Neural cell (in vitro differentiated cells): ENCODE measurements around the gene IFT81.

Source experiments
- EP300 ChIP-seq: fragments of 450-650 bp; conservative IDR thresholded peaks from 2 replicates; pipeline ENCODE4 v1.6.1; 2014; ENCODE audit warnings: antibody characterized with exemption, mild to moderate bottlenecking, moderate library complexity; ENCODE audit not compliant: poor library complexity, severe bottlenecking
- EZH2 ChIP-seq: fragments of 200-600, 300-800 bp; shearing (Covaris generic), sonication (generic); IDR thresholded peaks from 2 replicates; pipeline ENCODE4 v1.6.1; 2014; ENCODE audit warnings: antibody characterized with exemption, low read length, borderline replicate concordance, mild to moderate bottlenecking; ENCODE audit not compliant: insufficient read depth, poor library complexity, severe bottlenecking
- MXI1 ChIP-seq: fragments of 450-650 bp; conservative IDR thresholded peaks from 2 replicates; pipeline ENCODE4 v1.6.1; 2014; ENCODE audit warnings: antibody characterized with exemption, mild to moderate bottlenecking; ENCODE audit not compliant: poor library complexity, severe bottlenecking
- POLR2AphosphoS5 ChIP-seq: IDR thresholded peaks from 2 replicates; pipeline ENCODE4 v1.6.1; 2012
- RAD21 ChIP-seq: fragments of 450-650 bp; conservative IDR thresholded peaks from 2 replicates; pipeline ENCODE4 v1.6.1; 2014; ENCODE audit warnings: antibody characterized with exemption, mild to moderate bottlenecking, moderate library complexity
- SMC3 ChIP-seq: fragments of 450-650 bp; conservative IDR thresholded peaks from 2 replicates; pipeline ENCODE4 v1.6.1; 2014; ENCODE audit warnings: antibody characterized with exemption, mild to moderate bottlenecking, moderate library complexity; ENCODE audit not compliant: poor library complexity
- TF ChIP-seq, protein P1 (sequence below): fragments of 450-650 bp; IDR thresholded peaks from 2 replicates; pipeline ENCODE4 v1.5.1; 2014; ENCODE audit warnings: antibody characterized with exemption, mild to moderate bottlenecking, moderate library complexity; ENCODE audit not compliant: poor library complexity, severe bottlenecking
- TF ChIP-seq, protein P2 (sequence below): IDR thresholded peaks from 2 replicates; pipeline ENCODE4 v1.6.1; 2012; ENCODE audit warnings: borderline replicate concordance

DNA sequence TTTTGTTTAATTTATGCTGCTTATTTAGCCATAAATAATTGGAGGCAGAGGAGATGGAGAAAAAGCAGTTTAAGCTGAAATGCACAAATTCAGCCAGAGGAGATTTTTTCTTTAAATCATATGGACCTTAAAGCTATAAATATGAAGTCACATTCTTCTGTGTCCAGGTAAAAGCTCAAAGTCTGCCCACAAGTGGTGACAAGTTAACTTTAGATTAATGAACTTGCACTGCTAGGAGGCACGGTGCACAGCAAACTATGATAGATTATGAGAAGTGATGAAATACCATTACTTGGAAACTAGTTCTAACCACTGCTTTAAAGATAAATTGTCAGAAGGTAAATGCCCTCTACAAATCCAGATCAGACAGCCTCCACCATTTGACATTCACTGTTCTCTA, 69.0 kb downstream of the IFT81 start:
- TF ChIP-seq EZH2 (no peak), POLR2AphosphoS5 (no peak), EP300 (no peak), SMC3 (no peak), RAD21 (no peak), MXI1 (no peak)
- TF ChIP-seq, protein P1, sequence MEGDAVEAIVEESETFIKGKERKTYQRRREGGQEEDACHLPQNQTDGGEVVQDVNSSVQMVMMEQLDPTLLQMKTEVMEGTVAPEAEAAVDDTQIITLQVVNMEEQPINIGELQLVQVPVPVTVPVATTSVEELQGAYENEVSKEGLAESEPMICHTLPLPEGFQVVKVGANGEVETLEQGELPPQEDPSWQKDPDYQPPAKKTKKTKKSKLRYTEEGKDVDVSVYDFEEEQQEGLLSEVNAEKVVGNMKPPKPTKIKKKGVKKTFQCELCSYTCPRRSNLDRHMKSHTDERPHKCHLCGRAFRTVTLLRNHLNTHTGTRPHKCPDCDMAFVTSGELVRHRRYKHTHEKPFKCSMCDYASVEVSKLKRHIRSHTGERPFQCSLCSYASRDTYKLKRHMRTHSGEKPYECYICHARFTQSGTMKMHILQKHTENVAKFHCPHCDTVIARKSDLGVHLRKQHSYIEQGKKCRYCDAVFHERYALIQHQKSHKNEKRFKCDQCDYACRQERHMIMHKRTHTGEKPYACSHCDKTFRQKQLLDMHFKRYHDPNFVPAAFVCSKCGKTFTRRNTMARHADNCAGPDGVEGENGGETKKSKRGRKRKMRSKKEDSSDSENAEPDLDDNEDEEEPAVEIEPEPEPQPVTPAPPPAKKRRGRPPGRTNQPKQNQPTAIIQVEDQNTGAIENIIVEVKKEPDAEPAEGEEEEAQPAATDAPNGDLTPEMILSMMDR = no peak
- TF ChIP-seq, protein P2, sequence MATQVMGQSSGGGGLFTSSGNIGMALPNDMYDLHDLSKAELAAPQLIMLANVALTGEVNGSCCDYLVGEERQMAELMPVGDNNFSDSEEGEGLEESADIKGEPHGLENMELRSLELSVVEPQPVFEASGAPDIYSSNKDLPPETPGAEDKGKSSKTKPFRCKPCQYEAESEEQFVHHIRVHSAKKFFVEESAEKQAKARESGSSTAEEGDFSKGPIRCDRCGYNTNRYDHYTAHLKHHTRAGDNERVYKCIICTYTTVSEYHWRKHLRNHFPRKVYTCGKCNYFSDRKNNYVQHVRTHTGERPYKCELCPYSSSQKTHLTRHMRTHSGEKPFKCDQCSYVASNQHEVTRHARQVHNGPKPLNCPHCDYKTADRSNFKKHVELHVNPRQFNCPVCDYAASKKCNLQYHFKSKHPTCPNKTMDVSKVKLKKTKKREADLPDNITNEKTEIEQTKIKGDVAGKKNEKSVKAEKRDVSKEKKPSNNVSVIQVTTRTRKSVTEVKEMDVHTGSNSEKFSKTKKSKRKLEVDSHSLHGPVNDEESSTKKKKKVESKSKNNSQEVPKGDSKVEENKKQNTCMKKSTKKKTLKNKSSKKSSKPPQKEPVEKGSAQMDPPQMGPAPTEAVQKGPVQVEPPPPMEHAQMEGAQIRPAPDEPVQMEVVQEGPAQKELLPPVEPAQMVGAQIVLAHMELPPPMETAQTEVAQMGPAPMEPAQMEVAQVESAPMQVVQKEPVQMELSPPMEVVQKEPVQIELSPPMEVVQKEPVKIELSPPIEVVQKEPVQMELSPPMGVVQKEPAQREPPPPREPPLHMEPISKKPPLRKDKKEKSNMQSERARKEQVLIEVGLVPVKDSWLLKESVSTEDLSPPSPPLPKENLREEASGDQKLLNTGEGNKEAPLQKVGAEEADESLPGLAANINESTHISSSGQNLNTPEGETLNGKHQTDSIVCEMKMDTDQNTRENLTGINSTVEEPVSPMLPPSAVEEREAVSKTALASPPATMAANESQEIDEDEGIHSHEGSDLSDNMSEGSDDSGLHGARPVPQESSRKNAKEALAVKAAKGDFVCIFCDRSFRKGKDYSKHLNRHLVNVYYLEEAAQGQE = no peak
